Astrocyte (in vitro differentiated cells and primary cell): ENCODE measurements around the gene ZER1. TPM values are rescaled to one million over a fixed set of nuclear protein-coding genes. Genes with fewer than 3 reads are reported as not detected.

Experiments used
- DNase-seq: peaks from one replicate; pipeline ENCODE4 v3.0.0-alpha.2; 2010; ENCODE audit warnings: low read depth
- FAIRE-seq: peaks from 2 replicates; lab custom pipeline; 2011; peaks lifted over from hg19 to GRCh38; lab: Jason Lieb, UNC
- H2AFZ ChIP-seq: 2 replicates; pipeline ENCODE4 v1.6.0; 2012; ENCODE audit warnings: low read depth, low read length, inconsistent platforms
- H3K27ac ChIP-seq: 2 replicates; pipeline ENCODE4 v1.5.1; 2011; ENCODE audit warnings: low read depth, low read length, inconsistent platforms
- H3K27me3 ChIP-seq: 2 replicates; pipeline ENCODE4 v1.6.0; 2011; ENCODE audit warnings: low read length, inconsistent platforms; ENCODE audit not compliant: insufficient read depth
- H3K36me3 ChIP-seq: 2 replicates; pipeline ENCODE4 v1.5.1; 2011; ENCODE audit warnings: low read length, inconsistent platforms; ENCODE audit not compliant: insufficient read depth
- H3K4me1 ChIP-seq: 2 replicates; pipeline ENCODE4 v1.5.1; 2011; ENCODE audit warnings: low read length, inconsistent platforms; ENCODE audit not compliant: insufficient read depth
- H3K4me2 ChIP-seq: 2 replicates; pipeline ENCODE4 v1.6.0; 2012; ENCODE audit warnings: low read length, inconsistent platforms
- H3K4me3 ChIP-seq: 2 replicates; pipeline ENCODE4 v1.5.1; 2011; ENCODE audit warnings: low read depth, mild to moderate bottlenecking, low read length, inconsistent platforms; ENCODE audit not compliant: insufficient read depth
- H3K79me2 ChIP-seq: 2 replicates; pipeline ENCODE4 v1.6.0; 2012; ENCODE audit warnings: mild to moderate bottlenecking, low read length, inconsistent platforms; ENCODE audit not compliant: insufficient read depth
- H3K9ac ChIP-seq: 2 replicates; pipeline ENCODE4 v1.6.0; 2012; ENCODE audit warnings: mild to moderate bottlenecking, low read length, inconsistent platforms
- H3K9me3 ChIP-seq: 2 replicates; pipeline ENCODE4 v1.5.1; 2012; ENCODE audit warnings: low read depth, mild to moderate bottlenecking, low read length, inconsistent platforms; ENCODE audit not compliant: insufficient read depth
- H4K20me1 ChIP-seq: 2 replicates; pipeline ENCODE4 v1.6.0; 2012; ENCODE audit warnings: low read length, inconsistent platforms; ENCODE audit not compliant: insufficient read depth
- H3K27ac Mint-ChIP-seq: one replicate; pipeline ENCODE4 v1.8.0; 2021; ENCODE audit warnings: mild to moderate bottlenecking, mixed read lengths; ENCODE audit not compliant: unreplicated experiment
- H3K27me3 Mint-ChIP-seq: one replicate; pipeline ENCODE4 v1.8.0; 2021; ENCODE audit warnings: low read depth, mixed read lengths; ENCODE audit not compliant: unreplicated experiment
- H3K36me3 Mint-ChIP-seq: one replicate; pipeline ENCODE4 v1.8.0; 2021; ENCODE audit warnings: low read depth, mixed read lengths; ENCODE audit not compliant: unreplicated experiment
- H3K4me1 Mint-ChIP-seq: one replicate; pipeline ENCODE4 v1.8.0; 2021; ENCODE audit warnings: low read depth, mixed read lengths; ENCODE audit not compliant: unreplicated experiment
- H3K4me3 Mint-ChIP-seq: one replicate; pipeline ENCODE4 v1.8.0; 2021; ENCODE audit warnings: mild to moderate bottlenecking, moderate library complexity, mixed read lengths; ENCODE audit not compliant: unreplicated experiment
- H3K9me3 Mint-ChIP-seq: one replicate; pipeline ENCODE4 v1.8.0; 2021; ENCODE audit warnings: mild to moderate bottlenecking, mixed read lengths; ENCODE audit not compliant: unreplicated experiment
- CTCF ChIP-seq: IDR thresholded peaks from 2 replicates; pipeline ENCODE4 v1.5.1; 2011; ENCODE audit warnings: low read depth, mild to moderate bottlenecking, inconsistent platforms, low read length, moderate library complexity; ENCODE audit not compliant: insufficient read depth
- EZH2 ChIP-seq: IDR thresholded peaks from 2 replicates; pipeline ENCODE4 v1.6.1; 2012; ENCODE audit warnings: mild to moderate bottlenecking, low read length, inconsistent platforms; ENCODE audit not compliant: insufficient read depth
- total RNA-seq: library from RNA; stranded (reverse); gene quantifications from 2 replicates; pipeline ENCODE4 v1.2.1, GENCODE V29; 2021

ZER1 gene
- total RNA-seq, 1 donor from 2014 or later, result 31.0 TPM

- Histone ChIP-seq H4K20me1 (no peaks in the 10 kb centered on the region), H2AFZ (no peak overlapping the region), H3K27me3 (no peaks in the 10 kb centered on the region), H3K79me2 (no peaks in the 10 kb centered on the region), H3K4me3 (no peak overlapping the region), H3K36me3 (no peaks in the 10 kb centered on the region), H3K9ac (no peak overlapping the region), H3K4me2 (no peak overlapping the region), H3K4me1 (no peaks in the 10 kb centered on the region), H3K27ac (no peak overlapping the region), H3K9me3 (no peaks in the 10 kb centered on the region)
- Mint-ChIP-seq H3K27me3 (peaks cover 1% of the 10 kb centered on the region), H3K9me3 (no peaks in the 10 kb centered on the region), H3K27ac (no peak overlapping the region), H3K36me3 (peaks cover 5% of the 10 kb centered on the region), H3K4me3 (no peak overlapping the region), H3K4me1 (no peaks in the 10 kb centered on the region)
- DNase-seq (no peak), FAIRE-seq (no peak)
- no peak for TF ChIP-seq CTCF
- no peak for TF ChIP-seq EZH2
These were observed 59.0 kb downstream of the ZER1 start for GRCh38 chr9:128712451-128713410.

GRCh38 chr9:128707446-128707845 is 64.3 kb downstream of the ZER1 start:
- H3K4me1 ChIP-seq, result no peaks in the 10 kb centered on the region
- H3K9me3 ChIP-seq, result no peaks in the 10 kb centered on the region
- Mint-ChIP-seq H3K4me1 (no peaks in the 10 kb centered on the region), H3K27ac (no peak overlapping the region), H3K9me3 (no peaks in the 10 kb centered on the region), H3K27me3 (peaks cover 1% of the 10 kb centered on the region), H3K4me3 (no peak overlapping the region), H3K36me3 (peaks cover 5% of the 10 kb centered on the region)
- no peak overlapping the region for H3K4me3 ChIP-seq
- no peak overlapping the region for H3K27ac ChIP-seq
- DNase-seq, result no peak
- no peaks in the 10 kb centered on the region for H3K79me2 ChIP-seq
- no peaks in the 10 kb centered on the region for H4K20me1 ChIP-seq
- no peak for TF ChIP-seq EZH2
- no peak for TF ChIP-seq CTCF
- FAIRE-seq, result no peak
- no peaks in the 10 kb centered on the region for H3K27me3 ChIP-seq
- H3K36me3 ChIP-seq, result no peaks in the 10 kb centered on the region
- H3K9ac ChIP-seq, result no peak overlapping the region
- H2AFZ ChIP-seq, result no peak overlapping the region
- H3K4me2 ChIP-seq, result no peak overlapping the region
